PFSK-1 (cell line): Measurements from ENCODE around the gene FFAR3. TPM values are rescaled to one million over a fixed set of nuclear protein-coding genes. Genes with fewer than 3 reads are reported as not detected.

Source experiments
- FOXP2 ChIP-seq: optimal IDR thresholded peaks from 2 replicates; pipeline ENCODE3; 2011; ENCODE audit warnings: borderline replicate concordance, control low read depth, inconsistent platforms; ENCODE audit not compliant: insufficient read depth; ENCODE audit errors: extremely low read length, extremely low read depth
- POLR2AphosphoS5 ChIP-seq: IDR thresholded peaks from 2 replicates; pipeline ENCODE4 v1.6.1; 2012; ENCODE audit warnings: low read depth, mild to moderate bottlenecking, control low read depth, low read length, moderate library complexity
- SIN3A ChIP-seq: IDR thresholded peaks from 2 replicates; pipeline ENCODE4 v1.6.1; 2012; ENCODE audit warnings: mild to moderate bottlenecking, low read length, moderate library complexity, borderline replicate concordance; ENCODE audit not compliant: insufficient read depth
- TAF1 ChIP-seq: IDR thresholded peaks from 2 replicates; pipeline ENCODE4 v1.6.1; 2012; ENCODE audit warnings: low read length, control low read depth, borderline replicate concordance; ENCODE audit not compliant: insufficient read depth
- polyA plus RNA-seq: library from polyadenylated mRNA; unstranded; fragments of >200 nt; gene quantifications from one replicate; pipeline ENCODE4 v1.2.1, GENCODE V29; 2012; ENCODE audit warnings: low read depth, missing spikeins; ENCODE audit not compliant: insufficient read length
- TF ChIP-seq, protein P1 (sequence below), 2 experiments: IDR thresholded peaks; 2 replicates each; pipeline versions ENCODE4 v1.6.1 to v1.8.0; 2011 to 2012; ENCODE audit warnings: low read depth in 2 of 2, low read length in 2 of 2, control low read depth in 1 of 2, inconsistent platforms in 1 of 2, mild to moderate bottlenecking in 1 of 2, moderate library complexity in 1 of 2; ENCODE audit not compliant: insufficient read depth in 1 of 2

Gene FFAR3, protein sequence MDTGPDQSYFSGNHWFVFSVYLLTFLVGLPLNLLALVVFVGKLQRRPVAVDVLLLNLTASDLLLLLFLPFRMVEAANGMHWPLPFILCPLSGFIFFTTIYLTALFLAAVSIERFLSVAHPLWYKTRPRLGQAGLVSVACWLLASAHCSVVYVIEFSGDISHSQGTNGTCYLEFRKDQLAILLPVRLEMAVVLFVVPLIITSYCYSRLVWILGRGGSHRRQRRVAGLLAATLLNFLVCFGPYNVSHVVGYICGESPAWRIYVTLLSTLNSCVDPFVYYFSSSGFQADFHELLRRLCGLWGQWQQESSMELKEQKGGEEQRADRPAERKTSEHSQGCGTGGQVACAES
- polyA plus RNA-seq: not detected

DNA sequence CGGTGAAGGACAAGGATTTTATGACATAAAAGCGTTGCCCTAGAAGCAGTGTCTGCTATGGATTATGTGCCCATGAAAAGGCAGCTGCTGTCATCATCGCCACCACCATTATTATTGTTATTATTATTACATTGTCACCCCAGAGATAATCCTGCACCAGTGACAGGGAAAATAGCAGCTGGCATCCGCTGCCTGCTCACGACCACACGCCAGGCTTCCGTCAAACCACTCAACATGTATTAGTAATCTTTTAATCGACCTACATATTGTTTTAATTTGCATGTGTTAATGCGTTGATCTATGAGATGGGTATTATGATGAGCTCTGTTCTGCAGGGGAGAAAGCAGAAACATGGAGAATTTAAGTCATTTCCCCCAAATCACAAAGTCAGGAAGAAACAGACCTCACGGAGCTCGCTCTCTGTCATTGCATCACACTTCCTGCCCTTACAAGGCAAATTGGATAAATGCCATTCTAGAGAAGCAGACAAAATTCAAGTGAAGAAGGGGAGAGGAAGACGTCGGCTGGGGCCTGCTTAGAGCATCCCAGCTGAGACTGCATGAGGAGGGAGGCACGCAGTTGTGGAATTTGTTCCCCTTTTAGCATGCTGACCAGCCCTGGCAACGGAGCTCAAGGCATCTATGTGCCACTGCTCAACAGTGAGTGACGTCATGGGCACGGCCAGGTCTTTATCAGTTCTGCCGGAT lies at the start of gene FFAR3:
TSS of gene FFAR3 (plus strand) at position 594 of the 707 bp plus-strand sequence. CDS start 431 bp downstream, outside the sequence.
- TF ChIP-seq, protein P1, sequence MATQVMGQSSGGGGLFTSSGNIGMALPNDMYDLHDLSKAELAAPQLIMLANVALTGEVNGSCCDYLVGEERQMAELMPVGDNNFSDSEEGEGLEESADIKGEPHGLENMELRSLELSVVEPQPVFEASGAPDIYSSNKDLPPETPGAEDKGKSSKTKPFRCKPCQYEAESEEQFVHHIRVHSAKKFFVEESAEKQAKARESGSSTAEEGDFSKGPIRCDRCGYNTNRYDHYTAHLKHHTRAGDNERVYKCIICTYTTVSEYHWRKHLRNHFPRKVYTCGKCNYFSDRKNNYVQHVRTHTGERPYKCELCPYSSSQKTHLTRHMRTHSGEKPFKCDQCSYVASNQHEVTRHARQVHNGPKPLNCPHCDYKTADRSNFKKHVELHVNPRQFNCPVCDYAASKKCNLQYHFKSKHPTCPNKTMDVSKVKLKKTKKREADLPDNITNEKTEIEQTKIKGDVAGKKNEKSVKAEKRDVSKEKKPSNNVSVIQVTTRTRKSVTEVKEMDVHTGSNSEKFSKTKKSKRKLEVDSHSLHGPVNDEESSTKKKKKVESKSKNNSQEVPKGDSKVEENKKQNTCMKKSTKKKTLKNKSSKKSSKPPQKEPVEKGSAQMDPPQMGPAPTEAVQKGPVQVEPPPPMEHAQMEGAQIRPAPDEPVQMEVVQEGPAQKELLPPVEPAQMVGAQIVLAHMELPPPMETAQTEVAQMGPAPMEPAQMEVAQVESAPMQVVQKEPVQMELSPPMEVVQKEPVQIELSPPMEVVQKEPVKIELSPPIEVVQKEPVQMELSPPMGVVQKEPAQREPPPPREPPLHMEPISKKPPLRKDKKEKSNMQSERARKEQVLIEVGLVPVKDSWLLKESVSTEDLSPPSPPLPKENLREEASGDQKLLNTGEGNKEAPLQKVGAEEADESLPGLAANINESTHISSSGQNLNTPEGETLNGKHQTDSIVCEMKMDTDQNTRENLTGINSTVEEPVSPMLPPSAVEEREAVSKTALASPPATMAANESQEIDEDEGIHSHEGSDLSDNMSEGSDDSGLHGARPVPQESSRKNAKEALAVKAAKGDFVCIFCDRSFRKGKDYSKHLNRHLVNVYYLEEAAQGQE (IDR thresholded peaks at IDR 0.05; ENCODE audit: insufficient read depth in 1 of 2, low read depth in 2 of 2, low read length in 2 of 2): no peak
- TF ChIP-seq FOXP2 (no peak), SIN3A (no peak), POLR2AphosphoS5 (no peak), TAF1 (no peak)

DNA sequence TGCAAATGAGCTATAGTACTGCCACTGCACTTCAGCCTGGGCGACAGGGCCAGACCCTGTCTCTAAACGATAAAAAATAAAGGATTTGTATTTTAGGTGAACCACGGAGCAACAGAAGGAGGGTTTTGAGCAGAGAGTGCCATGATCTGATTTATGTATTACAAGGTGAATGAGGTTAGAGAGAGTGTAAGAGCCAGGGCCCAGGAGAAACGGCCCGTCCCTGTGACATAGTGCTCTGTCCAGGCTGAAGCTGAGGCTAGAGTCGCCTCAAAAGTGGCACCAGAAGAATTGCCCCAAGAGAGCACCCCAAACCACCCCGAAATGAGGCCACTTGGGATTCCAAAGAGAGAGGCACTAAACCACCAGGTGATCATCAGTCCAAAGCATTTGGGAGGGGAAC lies 49.4 kb upstream of the FFAR3 start:
- TF ChIP-seq, protein P1 (IDR thresholded peaks at IDR 0.05; ENCODE audit: insufficient read depth in 1 of 2, low read depth in 2 of 2, low read length in 2 of 2): no peak
- TF ChIP-seq POLR2AphosphoS5: no peak
- TF ChIP-seq SIN3A: no peak
- no peak for TF ChIP-seq TAF1
- no peak for TF ChIP-seq FOXP2

DNA sequence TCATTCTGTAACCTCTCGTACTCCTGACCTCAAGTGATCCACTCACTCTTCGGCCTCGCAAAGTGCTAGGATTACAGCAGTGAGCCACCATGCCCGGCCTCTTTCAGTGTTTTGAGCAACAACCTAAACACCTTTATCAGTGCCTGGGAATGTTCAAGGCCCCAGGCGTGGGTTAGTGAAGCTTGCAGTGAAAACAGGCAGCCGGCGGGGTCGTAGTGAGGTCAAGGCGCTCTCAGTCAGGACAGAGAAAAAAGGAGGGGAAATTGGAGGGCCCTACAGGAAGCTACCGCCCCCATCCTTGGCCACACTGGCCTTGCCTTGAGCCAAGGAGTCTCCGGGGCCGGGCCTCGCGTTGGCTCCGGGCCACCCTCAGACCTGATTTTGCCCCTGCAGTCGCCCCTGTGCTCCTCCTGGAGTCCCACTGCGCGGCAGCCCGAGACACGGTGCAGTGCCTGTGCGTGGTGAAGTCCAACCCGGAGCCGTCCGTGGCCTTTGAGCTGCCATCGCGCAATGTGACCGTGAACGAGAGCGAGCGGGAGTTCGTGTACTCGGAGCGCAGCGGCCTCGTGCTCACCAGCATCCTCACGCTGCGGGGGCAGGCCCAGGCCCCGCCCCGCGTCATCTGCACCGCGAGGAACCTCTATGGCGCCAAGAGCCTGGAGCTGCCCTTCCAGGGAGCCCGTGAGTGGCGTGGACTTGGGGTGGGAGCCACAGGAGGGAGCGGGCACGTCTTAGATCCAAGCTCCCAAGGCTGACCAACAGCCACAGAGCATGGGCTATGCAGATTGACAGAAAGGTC lies 48.6 kb upstream of the FFAR3 start:
- no peak for TF ChIP-seq TAF1
- TF ChIP-seq FOXP2: no peak
- no peak for TF ChIP-seq POLR2AphosphoS5
- TF ChIP-seq, protein P1 (IDR thresholded peaks at IDR 0.05; ENCODE audit: insufficient read depth in 1 of 2, low read depth in 2 of 2, low read length in 2 of 2): no peak
- TF ChIP-seq SIN3A: no peak

DNA sequence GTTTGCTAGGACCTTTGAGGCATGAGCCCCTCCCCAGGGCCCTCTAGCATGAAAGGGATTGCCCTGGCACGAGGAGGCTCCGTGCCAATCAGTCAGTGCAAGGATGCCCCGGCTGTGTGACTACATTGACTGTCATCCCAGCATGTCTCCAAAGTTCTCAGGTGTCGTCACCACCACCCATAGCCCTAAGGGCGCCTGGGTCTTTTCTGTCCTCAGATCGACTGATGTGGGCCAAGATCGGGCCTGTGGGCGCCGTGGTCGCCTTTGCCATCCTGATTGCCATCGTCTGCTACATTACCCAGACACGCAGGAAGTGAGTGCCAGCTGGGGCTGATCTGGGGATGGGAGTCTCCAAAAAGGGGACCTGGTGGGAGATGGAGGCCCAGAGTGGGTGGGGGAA lies 47.9 kb upstream of the FFAR3 start:
- TF ChIP-seq TAF1 (no peak), POLR2AphosphoS5 (no peak), FOXP2 (no peak), SIN3A (no peak)
- TF ChIP-seq, protein P1 (IDR thresholded peaks at IDR 0.05; ENCODE audit: insufficient read depth in 1 of 2, low read depth in 2 of 2, low read length in 2 of 2): no peak
